H1 (cell line): ENCODE data around the gene RIN2. TPM values are rescaled to one million over a fixed set of nuclear protein-coding genes. Genes with fewer than 3 reads are reported as not detected.

ENCODE experiments used
- CTCF ChIA-PET: fragments of 300-600 bp; sonication (Branson Sonifier 250); formaldehyde crosslinking; loops from one replicate; lab custom pipeline; 2021; ENCODE audit not compliant: partially characterized antibody; lab: Charles Lee
- POLR2A ChIA-PET: fragments of 300-600 bp; sonication (Branson Sonifier 250); formaldehyde crosslinking; loops from one replicate; lab custom pipeline; 2021; ENCODE audit warnings: inconsistent platforms; ENCODE audit not compliant: partially characterized antibody; lab: Charles Lee
- DNase-seq, 2 experiments: peaks; one replicate each; pipeline versions ENCODE4 v3.0.0 to v3.0.0-alpha.2; 2010 to 2022; ENCODE audit warnings: low spot score in 2 of 2, low read depth in 1 of 2, mixed read lengths in 1 of 2
- FAIRE-seq: peaks from 2 replicates; lab custom pipeline; 2011; peaks lifted over from hg19 to GRCh38; lab: Jason Lieb, UNC
- H2AFZ ChIP-seq: 2 replicates; pipeline ENCODE4 v1.8.1; 2012; ENCODE audit warnings: low read length, inconsistent platforms
- H2AK5ac ChIP-seq: 2 replicates; pipeline ENCODE4 v1.6.1; 2013; ENCODE audit warnings: low read depth, low read length
- H2BK120ac ChIP-seq: replicated peaks from 2 replicates; pipeline ENCODE3; 2013; ENCODE audit warnings: low read depth, low read length, inconsistent platforms
- H2BK12ac ChIP-seq: 2 replicates; pipeline ENCODE4 v1.6.1; 2013; ENCODE audit warnings: low read depth, low read length
- H2BK15ac ChIP-seq: 2 replicates; pipeline ENCODE4 v1.6.1; 2013; ENCODE audit warnings: low read length
- H2BK20ac ChIP-seq: 2 replicates; pipeline ENCODE4 v1.6.1; 2013; ENCODE audit warnings: low read length
- H2BK5ac ChIP-seq: 2 replicates; pipeline ENCODE4 v1.6.1; 2013; ENCODE audit warnings: low read depth, low read length
- H3K14ac ChIP-seq: 2 replicates; pipeline ENCODE4 v1.6.1; 2013; ENCODE audit warnings: inconsistent platforms; ENCODE audit not compliant: insufficient read length
- H3K18ac ChIP-seq: 2 replicates; pipeline ENCODE4 v1.6.1; 2013; ENCODE audit warnings: low read length; ENCODE audit errors: extremely low read depth
- H3K23ac ChIP-seq: 2 replicates; pipeline ENCODE4 v1.6.1; 2013; ENCODE audit warnings: inconsistent platforms; ENCODE audit not compliant: insufficient read length
- H3K23me2 ChIP-seq: 2 replicates; pipeline ENCODE4 v1.6.1; 2013; ENCODE audit warnings: low read depth, low read length
- H3K27ac ChIP-seq: 2 replicates; pipeline ENCODE4 v1.6.1; 2011; ENCODE audit warnings: low read depth, low read length, inconsistent platforms
- H3K27me3 ChIP-seq, 4 experiments: replicated peaks in 1 of 4; 1 replicate in 1 of 4; 2 replicates in 3 of 4; pipeline versions ENCODE4 v1.6.1 to v1.8.1; 2011 to 2013; ENCODE audit warnings: low read length in 3 of 4, mild to moderate bottlenecking in 3 of 4, inconsistent platforms in 2 of 4, mixed read lengths in 2 of 4, moderate library complexity in 1 of 4; ENCODE audit not compliant: control insufficient read depth in 3 of 4, insufficient read depth in 3 of 4; ENCODE audit errors: extremely low read depth in 1 of 4
- H3K36me3 ChIP-seq, 4 experiments: 2 replicates each; pipeline versions ENCODE4 v1.6.1 to v1.8.1; 2011 to 2013; ENCODE audit warnings: mild to moderate bottlenecking in 4 of 4, low read length in 3 of 4, moderate library complexity in 2 of 4, control low read depth in 1 of 4, inconsistent platforms in 1 of 4; ENCODE audit not compliant: insufficient read depth in 4 of 4, control insufficient read depth in 2 of 4
- H3K4ac ChIP-seq: replicated peaks from 2 replicates; pipeline ENCODE3; 2013; ENCODE audit warnings: low read length, low read depth, mixed read lengths, inconsistent platforms; ENCODE audit not compliant: insufficient read length
- H3K4me1 ChIP-seq, 4 experiments: replicated peaks in 1 of 4; 1 replicate in 1 of 4; 2 replicates in 3 of 4; pipeline versions ENCODE4 v1.6.1 to v1.8.1; 2011 to 2013; ENCODE audit warnings: low read length in 3 of 4, inconsistent platforms in 2 of 4, mixed read lengths in 1 of 4; ENCODE audit not compliant: insufficient read depth in 4 of 4, control insufficient read depth in 3 of 4
- H3K4me2 ChIP-seq, 2 experiments: 2 replicates each; pipeline versions ENCODE4 v1.6.1 to v1.8.1; 2011 to 2013; ENCODE audit warnings: low read depth in 2 of 2, low read length in 2 of 2, control low read depth in 1 of 2, inconsistent platforms in 1 of 2, mild to moderate bottlenecking in 1 of 2; ENCODE audit not compliant: insufficient read depth in 1 of 2
- H3K4me3 ChIP-seq, 4 experiments: fragments of 200-600, 300-600 bp in 1 of 4; sonication (generic), shearing (Covaris generic), sonication (Bioruptor Twin) in 1 of 4; 2 replicates each; pipeline versions ENCODE4 v1.5.1 to v1.8.1; 2011 to 2016; ENCODE audit warnings: low read length in 4 of 4, low read depth in 3 of 4, control low read depth in 2 of 4, inconsistent platforms in 2 of 4, mild to moderate bottlenecking in 2 of 4, mixed read lengths in 1 of 4, moderate library complexity in 1 of 4; ENCODE audit not compliant: insufficient read depth in 2 of 4; ENCODE audit errors: extremely low read depth in 1 of 4
- H3K56ac ChIP-seq: replicated peaks from 2 replicates; pipeline ENCODE3; 2013; ENCODE audit warnings: low read depth, mild to moderate bottlenecking, mixed read lengths, low read length, inconsistent platforms; ENCODE audit not compliant: insufficient read length
- H3K79me1 ChIP-seq: 2 replicates; pipeline ENCODE4 v1.6.1; 2013; ENCODE audit warnings: low read depth, low read length, control low read depth
- H3K79me2 ChIP-seq, 2 experiments: 2 replicates each; pipeline versions ENCODE4 v1.6.1 to v1.8.1; 2012 to 2013; ENCODE audit warnings: low read length in 2 of 2, mild to moderate bottlenecking in 2 of 2, inconsistent platforms in 1 of 2; ENCODE audit not compliant: insufficient read depth in 2 of 2, control insufficient read depth in 1 of 2
- H3K9ac ChIP-seq, 4 experiments: replicated peaks in 1 of 4; 1 replicate in 1 of 4; 2 replicates in 3 of 4; pipeline versions ENCODE4 v1.6.1 to v1.8.1; 2011 to 2013; ENCODE audit warnings: low read depth in 3 of 4, low read length in 3 of 4, control low read depth in 2 of 4, mild to moderate bottlenecking in 2 of 4, moderate library complexity in 2 of 4, inconsistent platforms in 1 of 4; ENCODE audit errors: extremely low read depth in 1 of 4
- H3K9me3 ChIP-seq, 2 experiments: 2 replicates each; pipeline versions ENCODE4 v1.6.1 to v1.8.1; 2012 to 2013; ENCODE audit warnings: mild to moderate bottlenecking in 2 of 2, moderate library complexity in 2 of 2, control low read depth in 1 of 2, inconsistent platforms in 1 of 2, low read depth in 1 of 2, low read length in 1 of 2, mixed read lengths in 1 of 2; ENCODE audit not compliant: insufficient read depth in 2 of 2
- H4K20me1 ChIP-seq, 2 experiments: replicated peaks in 1 of 2; 2 replicates each; pipeline versions ENCODE3 to v1.8.1; 2011 to 2013; ENCODE audit warnings: inconsistent platforms in 2 of 2, low read length in 2 of 2, mild to moderate bottlenecking in 1 of 2; ENCODE audit not compliant: insufficient read depth in 2 of 2, control insufficient read depth in 1 of 2
- H4K5ac ChIP-seq: 2 replicates; pipeline ENCODE4 v1.6.1; 2013; ENCODE audit warnings: low read length, low read depth, mixed read lengths, inconsistent platforms; ENCODE audit not compliant: insufficient read length
- H4K8ac ChIP-seq: 2 replicates; pipeline ENCODE4 v1.8.0; 2013; ENCODE audit warnings: mild to moderate bottlenecking, moderate library complexity, low read length, inconsistent platforms; ENCODE audit not compliant: insufficient read depth; ENCODE audit errors: extremely low read depth
- H4K91ac ChIP-seq: replicated peaks from 2 replicates; pipeline ENCODE3; 2013; ENCODE audit warnings: low read length, mixed read lengths, inconsistent platforms; ENCODE audit not compliant: insufficient read length
- SP1 ChIP-seq: IDR thresholded peaks from 2 replicates; pipeline ENCODE4 v1.6.1; 2011; ENCODE audit warnings: low read depth, low read length
- WGBS, 2 experiments: shearing (Covaris generic) in 1 of 2; methylation state at CpG; one replicate each; pipeline versions ENCODE4 v1.1.6 to v1.1.7; 2013 to 2015; ENCODE audit warnings: low lambda C conversion rate in 2 of 2, mixed read lengths in 2 of 2, inconsistent platforms in 1 of 2, low coverage in 1 of 2, missing lambda C conversion rate in 1 of 2; ENCODE audit not compliant: insufficient replicate concordance in 2 of 2, insufficient coverage in 1 of 2, insufficient read length in 1 of 2; ENCODE audit errors: extremely low coverage in 1 of 2, missing lambda C conversion rate in 1 of 2; 5-methylcytosine and 5-hydroxymethylcytosine counted together
- polyA plus RNA-seq, 7 experiments: library from polyadenylated mRNA; depleted of rRNA in 3 of 7; stranded (reverse) in 5 of 7; unstranded in 2 of 7; fragments of >200 nt in 5 of 7; fragments of 200-250 nt in 2 of 7; gene quantifications; 1 replicate in 5 of 7; 2 replicates in 1 of 7; 4 replicates in 1 of 7; pipeline versions ENCODE4 v1.2.1 to v1.2.3, GENCODE V29; 2011 to 2013; ENCODE audit warnings: missing spikeins in 2 of 7, mixed read lengths in 2 of 7
- total RNA-seq: library from RNA; stranded (reverse); fragmentation: NEBNext Ultra II Directional; extraction: Animal tissue kit (Norgen Biotek cat#: 25700); gene quantifications from 2 replicates; pipeline ENCODE4 v1.2.1, GENCODE V29; 2021

The RIN2 gene
- total and polyA plus RNA-seq, 2 of the 8 experiments (the other 6 are each of a cell fraction or from before 2014, with no cell fraction given): 0.20 to 1.3 TPM

GRCh38 chr20:19786311-19786710 is 28.3 kb downstream of the RIN2 start:
- no peak overlapping the region for H3K23ac ChIP-seq
- no peak for FAIRE-seq
- no peak overlapping the region for H4K91ac ChIP-seq
- H3K4me2 ChIP-seq: peak overlapping the region in 1 of 2 experiments; percentile 35; a peak in 2 of 4 replicates
- no peak overlapping the region for H3K56ac ChIP-seq
- H3K4me1 ChIP-seq: peaks cover 0 to 5% (median 2%) of the 10 kb centered on the region in 4 experiments; a peak in 5 of 7 replicates
- no peak overlapping the region for H4K8ac ChIP-seq
- no peak overlapping the region for H3K18ac ChIP-seq
- no peaks in the 10 kb centered on the region for H3K79me1 ChIP-seq
- no peaks in the 10 kb centered on the region; a peak in 1 of 4 replicates for H3K9me3 ChIP-seq
- no peak overlapping the region for H3K14ac ChIP-seq
- no peak overlapping the region for H3K27ac ChIP-seq
- CTCF ChIA-PET: interaction anchor here (0.7 to 3.0 kb wide), 15 partner anchors 8 to 231 kb away, joined by 3 to 13 read pairs (median 4); partner anchors contain the start of gene NAA20
- H3K79me2 ChIP-seq: no peaks in the 10 kb centered on the region
- no peaks in the 10 kb centered on the region for H4K20me1 ChIP-seq
- H3K23me2 ChIP-seq: no peaks in the 10 kb centered on the region; the same call in 1 of the 2 replicates
- no peak overlapping the region for H2AK5ac ChIP-seq
- no peak for DNase-seq
- no peak overlapping the region for H4K5ac ChIP-seq
- H2BK12ac ChIP-seq: no peak overlapping the region
- no peak overlapping the region for H3K4ac ChIP-seq
- H2BK120ac ChIP-seq: no peak overlapping the region
- no peak overlapping the region for H2BK15ac ChIP-seq
- H2BK5ac ChIP-seq: no peak overlapping the region
- no peaks in the 10 kb centered on the region for H3K27me3 ChIP-seq
- POLR2A ChIA-PET: interaction anchor here (0.8 to 1.3 kb wide), 4 partner anchors 11 to 213 kb away, joined by 3 read pairs; no protein-coding TSS in a partner anchor
- WGBS, 2 experiments: 84% methylated on average over 5 of the region's 5 CpGs; no CpG with 5 or more reads in 1 of the 2 experiments
- H3K9ac ChIP-seq: no peak overlapping the region
- H3K4me3 ChIP-seq: no peak overlapping the region
- no peak overlapping the region for H2BK20ac ChIP-seq
- no peak overlapping the region for H2AFZ ChIP-seq
- H3K36me3 ChIP-seq: no peaks in the 10 kb centered on the region
- TF ChIP-seq SP1: peak; percentile 69
